RWPE1 (cell line): Measurements from ENCODE around the gene TAF4.

Source experiments
- CTCF ChIA-PET: fragments of 350-600 bp; sonication (Branson Sonifier 250); formaldehyde crosslinking; extraction: SDS; loops from one replicate; lab custom pipeline; 2021; lab: Yijun Ruan, JAX
- POLR2A ChIA-PET: fragments of 400-600 bp; formaldehyde crosslinking; extraction: SDS; loops from one replicate; lab custom pipeline; 2020; ENCODE audit warnings: antibody characterized with exemption; ENCODE audit not compliant: low non-redundant PET; lab: Yijun Ruan, JAX
- DNase-seq: peaks from one replicate; pipeline ENCODE4 v3.0.0; 2012; ENCODE audit warnings: low spot score
- H3K27ac ChIP-seq: fragments of 450-650 bp; 2 replicates; pipeline ENCODE4 v1.5.1; 2017
- TF ChIP-seq, protein P1 (sequence below): fragments of 450-650 bp; conservative IDR thresholded peaks from 2 replicates; pipeline ENCODE4 v1.5.1; 2017; ENCODE audit warnings: low read depth, mild to moderate bottlenecking

The TAF4 gene

DNA sequence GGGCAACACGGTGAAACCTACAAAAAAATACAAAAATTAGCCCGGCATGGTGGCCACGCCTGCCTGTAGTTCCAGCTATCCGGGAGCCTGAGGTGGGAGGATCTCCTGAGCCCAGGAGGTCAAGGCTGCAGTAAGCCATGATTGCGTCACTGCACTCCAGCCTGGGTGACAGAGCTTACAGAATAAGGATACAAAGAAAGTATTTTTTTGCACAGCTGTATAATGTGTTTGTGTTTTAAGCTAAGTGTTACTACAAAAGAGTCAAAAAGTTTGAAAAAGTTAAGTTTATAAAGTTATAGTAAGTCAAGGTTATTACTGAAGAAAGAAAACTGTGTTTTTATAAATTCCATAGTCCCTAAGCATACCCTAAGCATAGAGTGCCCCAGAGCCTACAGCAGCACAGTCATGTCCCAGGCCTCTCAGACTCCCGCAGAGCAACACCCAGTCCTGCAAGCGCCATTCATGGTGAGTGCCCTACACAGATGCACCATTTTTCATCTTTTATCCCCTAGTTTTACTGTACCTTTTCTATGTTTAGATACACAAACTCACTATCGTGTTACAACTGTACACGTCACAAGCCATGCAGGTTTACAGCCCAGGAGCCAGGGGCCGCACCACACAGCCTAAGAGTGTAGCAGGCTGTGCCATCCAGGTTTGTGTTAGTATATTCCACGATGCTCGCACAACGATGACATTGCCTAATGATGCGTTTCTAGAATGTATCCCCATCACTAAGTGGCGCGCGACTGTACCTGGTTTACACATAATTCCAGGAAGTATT lies 22.4 kb downstream of the TAF4 start:
- POLR2A ChIA-PET, result no interaction called here

GRCh38 chr20:62042025-62042820 lies 23.5 kb downstream of the TAF4 start:
- POLR2A ChIA-PET, result no interaction called here
- CTCF ChIA-PET, result interaction anchor here (0.9 kb wide), 1 partner anchor 97 kb away, joined by 9 read pairs; no protein-coding TSS in a partner anchor
- H3K27ac ChIP-seq, result no peak overlapping the region
- DNase-seq, result no peak
- TF ChIP-seq, protein P1, sequence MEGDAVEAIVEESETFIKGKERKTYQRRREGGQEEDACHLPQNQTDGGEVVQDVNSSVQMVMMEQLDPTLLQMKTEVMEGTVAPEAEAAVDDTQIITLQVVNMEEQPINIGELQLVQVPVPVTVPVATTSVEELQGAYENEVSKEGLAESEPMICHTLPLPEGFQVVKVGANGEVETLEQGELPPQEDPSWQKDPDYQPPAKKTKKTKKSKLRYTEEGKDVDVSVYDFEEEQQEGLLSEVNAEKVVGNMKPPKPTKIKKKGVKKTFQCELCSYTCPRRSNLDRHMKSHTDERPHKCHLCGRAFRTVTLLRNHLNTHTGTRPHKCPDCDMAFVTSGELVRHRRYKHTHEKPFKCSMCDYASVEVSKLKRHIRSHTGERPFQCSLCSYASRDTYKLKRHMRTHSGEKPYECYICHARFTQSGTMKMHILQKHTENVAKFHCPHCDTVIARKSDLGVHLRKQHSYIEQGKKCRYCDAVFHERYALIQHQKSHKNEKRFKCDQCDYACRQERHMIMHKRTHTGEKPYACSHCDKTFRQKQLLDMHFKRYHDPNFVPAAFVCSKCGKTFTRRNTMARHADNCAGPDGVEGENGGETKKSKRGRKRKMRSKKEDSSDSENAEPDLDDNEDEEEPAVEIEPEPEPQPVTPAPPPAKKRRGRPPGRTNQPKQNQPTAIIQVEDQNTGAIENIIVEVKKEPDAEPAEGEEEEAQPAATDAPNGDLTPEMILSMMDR, result no peak

More for the DNA sequence above, 22.4 kb downstream of the TAF4 start:
- TF ChIP-seq, protein P1, result no peak
- CTCF ChIA-PET, result interaction anchor here (0.6 to 0.7 kb wide), 2 partner anchors 15 to 32 kb away, joined by 3 to 4 read pairs; no protein-coding TSS in a partner anchor
- DNase-seq, result no peak
- peak overlapping the region; percentile 20 for H3K27ac ChIP-seq

DNA sequence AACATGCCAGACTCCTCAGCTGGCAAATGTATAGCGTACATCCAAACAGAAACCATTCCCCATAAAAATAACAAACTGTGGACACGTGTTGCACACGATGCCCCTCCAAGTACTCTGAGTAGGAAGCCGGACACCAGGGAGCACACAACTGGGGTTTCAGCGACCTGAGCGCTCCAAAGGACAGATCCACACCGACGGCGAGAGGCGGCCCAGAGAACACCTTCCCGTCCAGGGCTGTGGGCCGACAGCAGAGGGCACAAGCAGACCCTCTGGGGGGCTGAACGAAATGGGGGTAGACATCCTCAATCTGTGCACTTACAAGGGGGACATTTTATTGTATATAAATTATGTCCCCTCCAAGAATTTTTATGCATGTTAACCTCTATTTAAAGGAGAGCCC lies 24.7 kb downstream of the TAF4 start:
- CTCF ChIA-PET, result interaction anchor here (0.6 kb wide), 1 partner anchor 362 kb away, joined by 3 read pairs; no protein-coding TSS in a partner anchor
- POLR2A ChIA-PET, result no interaction called here
- no peak for DNase-seq
- no peak overlapping the region for H3K27ac ChIP-seq
- TF ChIP-seq, protein P1, result no peak

GRCh38 chr20:62040381-62040922 lies 25.2 kb downstream of the TAF4 start:
- no peak for DNase-seq
- no peak overlapping the region for H3K27ac ChIP-seq
- CTCF ChIA-PET, result interaction anchor here (0.6 kb wide), 1 partner anchor 362 kb away, joined by 3 read pairs; no protein-coding TSS in a partner anchor
- TF ChIP-seq, protein P1, result no peak
- POLR2A ChIA-PET, result no interaction called here

DNA sequence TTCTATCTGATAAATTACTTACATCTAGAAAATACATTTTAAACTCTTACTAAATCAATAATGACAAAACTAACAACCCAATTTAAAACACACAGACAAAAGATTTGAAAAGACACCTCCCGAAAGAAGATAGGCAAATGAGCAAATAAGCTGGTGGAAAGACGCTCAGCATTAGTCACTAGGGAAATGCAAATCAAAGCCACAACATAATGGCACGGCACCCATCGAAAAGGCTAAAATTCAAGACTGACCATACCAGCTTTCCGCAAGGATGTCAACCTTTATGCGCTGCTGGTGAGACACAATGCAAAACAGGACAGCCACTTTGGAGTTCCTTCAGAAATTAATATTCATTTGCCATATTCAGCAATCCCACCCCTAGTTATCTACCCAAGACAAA lies 25.9 kb downstream of the TAF4 start:
- CTCF ChIA-PET, result interaction anchor here (0.7 kb wide), 1 partner anchor 14 kb away, joined by 3 read pairs; no protein-coding TSS in a partner anchor

More for the DNA sequence above, 25.9 kb downstream of the TAF4 start:
- TF ChIP-seq, protein P1, result no peak
- no peak for DNase-seq
- POLR2A ChIA-PET, result no interaction called here
- H3K27ac ChIP-seq, result no peak overlapping the region
